ENCODE results near the gene COL9A2.

The COL9A2 gene

DNA sequence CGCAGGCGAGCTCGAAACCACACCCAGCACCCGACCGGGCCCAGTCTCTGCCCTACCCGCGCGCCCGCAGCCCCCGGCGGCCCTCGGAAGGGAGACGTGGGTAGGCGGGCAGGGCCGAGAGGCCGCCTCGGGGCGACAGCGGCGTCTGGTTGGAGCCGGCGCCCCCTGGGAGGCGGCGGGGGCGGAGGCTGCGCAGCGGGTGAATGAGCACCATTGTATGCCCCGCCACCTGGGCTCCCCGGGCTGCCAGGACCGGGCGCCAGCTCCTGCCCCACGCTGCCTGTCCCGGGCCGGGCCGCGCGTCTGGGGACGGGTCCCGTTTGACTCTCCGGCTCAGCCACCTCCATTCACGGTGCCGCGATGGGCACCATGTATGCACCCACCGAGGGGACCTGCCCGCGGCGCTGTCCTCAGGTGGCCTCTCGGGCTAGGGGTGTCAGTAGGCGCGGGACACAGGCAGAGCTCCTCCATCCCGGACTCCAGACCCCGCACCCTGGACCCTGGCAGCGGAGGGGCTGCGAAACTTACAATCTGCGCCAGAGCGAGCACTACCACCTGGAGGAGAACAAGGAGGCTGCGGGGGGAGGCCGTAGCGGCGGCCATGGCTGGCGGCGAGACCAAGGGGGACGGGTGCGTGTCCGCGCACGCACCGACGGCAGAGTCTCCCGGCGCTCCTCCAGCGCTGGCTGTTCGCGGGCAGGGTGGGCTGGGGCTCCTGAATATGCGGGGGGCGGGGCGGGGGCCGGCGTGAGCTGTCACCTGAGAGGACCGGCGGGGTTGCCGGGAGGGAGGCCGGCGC is at the start of gene COL9A2:
COL9A2 (minus strand) TSS at position 692 of the 799 bp plus-strand sequence; CDS start at position 603, 89 bp downstream.
- DNase-seq (ENCODE audit: low read depth, low spot score), result no peak
- no CpG with 5 or more reads among the region's 84 CpGs for WGBS (ENCODE audit: insufficient coverage, insufficient read length)
- no peaks in the 10 kb centered on the region; the same call in 1 of the 2 replicates for H3K4me1 ChIP-seq (ENCODE audit: control insufficient read depth, insufficient read depth, low read length)
- H3K36me3 ChIP-seq (ENCODE audit: control insufficient read depth, insufficient read depth, low read length), result no peaks in the 10 kb centered on the region
- no peak within 1 kb of the TSS for H3K27ac ChIP-seq (ENCODE audit: low read length)
- H3K4me3 ChIP-seq (ENCODE audit: low read length), result peak within 1 kb of the TSS; percentile 48; the same call in 1 of the 2 replicates
- H3K9me3 ChIP-seq (ENCODE audit: control insufficient read depth, insufficient read depth, low read length), result no peaks in the 10 kb centered on the region
- H3K27me3 ChIP-seq (ENCODE audit: control insufficient read depth, insufficient read depth, low read length), result peaks cover 27% of the 10 kb centered on the region

DNA sequence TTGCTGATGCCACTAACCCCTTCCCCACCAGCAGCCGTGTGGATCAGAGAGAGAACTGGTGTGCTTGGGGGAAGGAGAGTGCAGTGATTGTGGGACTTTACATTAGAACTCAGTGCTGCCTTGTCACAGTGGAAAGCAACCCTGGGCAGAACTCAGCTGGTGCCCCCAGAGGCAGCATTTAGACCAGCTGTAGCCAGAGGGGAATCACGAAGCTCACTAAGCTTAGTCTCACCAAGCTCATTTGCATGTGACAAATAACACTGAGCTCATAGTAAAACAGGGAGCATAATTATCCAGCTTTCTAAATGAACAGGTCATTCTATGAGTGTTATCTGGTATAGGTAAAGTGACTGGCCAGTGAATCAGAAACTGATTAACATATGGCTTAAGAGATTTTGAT is 46.6 kb upstream of the COL9A2 start:
- H3K27ac ChIP-seq (ENCODE audit: low read length), result no peak overlapping the region
- H3K4me3 ChIP-seq (ENCODE audit: low read length), result no peak overlapping the region
- H3K27me3 ChIP-seq (ENCODE audit: control insufficient read depth, insufficient read depth, low read length), result no peaks in the 10 kb centered on the region
- H3K36me3 ChIP-seq (ENCODE audit: control insufficient read depth, insufficient read depth, low read length), result no peaks in the 10 kb centered on the region
- no peaks in the 10 kb centered on the region for H3K4me1 ChIP-seq (ENCODE audit: control insufficient read depth, insufficient read depth, low read length)
- no peak for DNase-seq (ENCODE audit: low read depth, low spot score)
- H3K9me3 ChIP-seq (ENCODE audit: control insufficient read depth, insufficient read depth, low read length), result no peaks in the 10 kb centered on the region
- no CpG with 5 or more reads among the region's 2 CpGs for WGBS (ENCODE audit: insufficient coverage, insufficient read length)

DNA sequence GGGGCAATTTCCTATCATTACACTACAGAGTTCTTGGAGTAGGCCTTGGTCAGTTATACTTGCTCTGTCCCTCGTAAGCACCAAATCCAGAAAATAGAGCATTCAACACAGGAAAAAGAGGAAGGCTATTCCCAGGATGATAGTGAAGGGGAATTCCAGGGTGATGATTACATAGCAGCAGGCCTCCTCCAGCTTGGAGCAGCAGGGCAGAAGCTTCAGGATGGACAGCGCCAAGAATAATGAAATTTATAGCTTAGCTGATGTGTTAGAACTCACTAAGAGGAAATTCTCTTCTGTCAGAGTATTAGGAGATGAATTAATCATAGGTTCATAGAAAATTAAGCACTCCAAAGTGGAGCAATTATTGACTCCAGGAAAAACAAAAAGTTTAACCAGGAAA is 45.6 kb upstream of the COL9A2 start:
- H3K4me1 ChIP-seq (ENCODE audit: control insufficient read depth, insufficient read depth, low read length), result no peaks in the 10 kb centered on the region
- no peak overlapping the region for H3K27ac ChIP-seq (ENCODE audit: low read length)
- H3K4me3 ChIP-seq (ENCODE audit: low read length), result no peak overlapping the region
- H3K9me3 ChIP-seq (ENCODE audit: control insufficient read depth, insufficient read depth, low read length), result no peaks in the 10 kb centered on the region
- no peaks in the 10 kb centered on the region for H3K36me3 ChIP-seq (ENCODE audit: control insufficient read depth, insufficient read depth, low read length)
- no peaks in the 10 kb centered on the region for H3K27me3 ChIP-seq (ENCODE audit: control insufficient read depth, insufficient read depth, low read length)
- DNase-seq (ENCODE audit: low read depth, low spot score), result no peak
- no CpG with 5 or more reads among the region's 2 CpGs for WGBS (ENCODE audit: insufficient coverage, insufficient read length)

DNA sequence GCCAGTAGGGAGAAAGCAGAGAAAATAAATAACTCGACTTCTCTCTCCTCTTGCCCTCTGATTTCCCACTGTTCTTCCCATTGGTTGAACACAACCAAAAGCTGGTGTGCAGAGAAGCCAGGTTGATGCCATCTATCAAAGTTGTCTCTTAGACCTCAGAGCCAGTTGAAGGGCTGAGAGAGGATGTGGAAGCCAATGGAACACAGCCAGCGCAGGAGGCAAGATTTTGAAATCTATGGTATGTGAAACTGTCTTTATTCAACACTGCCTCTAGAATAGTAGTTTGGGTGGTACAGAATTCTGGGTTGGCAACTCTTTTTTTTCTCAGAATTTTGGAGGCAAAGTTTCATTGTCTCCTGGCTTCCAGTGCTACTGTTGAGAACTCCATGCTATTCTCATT is 45.1 kb upstream of the COL9A2 start:
- H3K9me3 ChIP-seq (ENCODE audit: control insufficient read depth, insufficient read depth, low read length), result no peaks in the 10 kb centered on the region
- WGBS (ENCODE audit: insufficient coverage, insufficient read length), result no CpG with 5 or more reads among the region's 2 CpGs
- no peaks in the 10 kb centered on the region for H3K27me3 ChIP-seq (ENCODE audit: control insufficient read depth, insufficient read depth, low read length)
- H3K4me3 ChIP-seq (ENCODE audit: low read length), result no peak overlapping the region
- H3K4me1 ChIP-seq (ENCODE audit: control insufficient read depth, insufficient read depth, low read length), result no peaks in the 10 kb centered on the region
- no peak for DNase-seq (ENCODE audit: low read depth, low spot score)
- H3K36me3 ChIP-seq (ENCODE audit: control insufficient read depth, insufficient read depth, low read length), result no peaks in the 10 kb centered on the region
- no peak overlapping the region for H3K27ac ChIP-seq (ENCODE audit: low read length)

GRCh38 chr1:40361637-40362036 is 44.6 kb upstream of the COL9A2 start:
- Histone ChIP-seq H3K36me3 (ENCODE audit: control insufficient read depth, insufficient read depth, low read length) (no peaks in the 10 kb centered on the region), H3K4me1 (ENCODE audit: control insufficient read depth, insufficient read depth, low read length) (no peaks in the 10 kb centered on the region), H3K27ac (ENCODE audit: low read length) (no peak overlapping the region), H3K4me3 (ENCODE audit: low read length) (no peak overlapping the region), H3K9me3 (ENCODE audit: control insufficient read depth, insufficient read depth, low read length) (no peaks in the 10 kb centered on the region), H3K27me3 (ENCODE audit: control insufficient read depth, insufficient read depth, low read length) (no peaks in the 10 kb centered on the region)
- DNase-seq (ENCODE audit: low read depth, low spot score), result no peak
- WGBS (ENCODE audit: insufficient coverage, insufficient read length), result no CpG with 5 or more reads among the region's 4 CpGs

GRCh38 chr1:40361201-40361600 is 44.1 kb upstream of the COL9A2 start:
- H3K9me3 ChIP-seq (ENCODE audit: control insufficient read depth, insufficient read depth, low read length), result no peaks in the 10 kb centered on the region
- no peak for DNase-seq (ENCODE audit: low read depth, low spot score)
- no peaks in the 10 kb centered on the region for H3K27me3 ChIP-seq (ENCODE audit: control insufficient read depth, insufficient read depth, low read length)
- no peak overlapping the region for H3K27ac ChIP-seq (ENCODE audit: low read length)
- no peak overlapping the region for H3K4me3 ChIP-seq (ENCODE audit: low read length)
- H3K4me1 ChIP-seq (ENCODE audit: control insufficient read depth, insufficient read depth, low read length), result no peaks in the 10 kb centered on the region
- H3K36me3 ChIP-seq (ENCODE audit: control insufficient read depth, insufficient read depth, low read length), result no peaks in the 10 kb centered on the region
- no CpG with 5 or more reads among the region's 1 CpG for WGBS (ENCODE audit: insufficient coverage, insufficient read length)

DNA sequence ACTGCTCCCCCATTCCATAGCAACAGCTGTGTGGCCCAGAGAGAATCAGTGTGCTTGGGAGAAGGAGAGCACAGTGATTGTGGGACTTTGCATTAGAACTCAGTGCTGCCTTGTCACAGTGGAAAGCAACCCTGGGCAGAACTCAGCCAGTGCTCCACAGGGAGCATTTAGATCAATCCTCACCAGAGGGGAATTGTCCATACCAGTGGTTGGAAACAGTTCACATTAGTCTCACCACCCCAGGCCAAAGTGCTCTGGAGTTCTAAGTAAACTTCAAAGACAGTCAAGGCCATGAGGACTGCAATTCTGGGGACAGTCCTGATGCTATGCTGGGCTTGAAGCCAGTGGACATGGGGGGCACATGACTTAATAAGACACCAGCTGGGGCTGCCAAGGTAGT is 43.5 kb upstream of the COL9A2 start:
- no peaks in the 10 kb centered on the region for H3K4me1 ChIP-seq (ENCODE audit: control insufficient read depth, insufficient read depth, low read length)
- no peak for DNase-seq (ENCODE audit: low read depth, low spot score)
- H3K27me3 ChIP-seq (ENCODE audit: control insufficient read depth, insufficient read depth, low read length), result no peaks in the 10 kb centered on the region
- no peaks in the 10 kb centered on the region for H3K36me3 ChIP-seq (ENCODE audit: control insufficient read depth, insufficient read depth, low read length)
- no peaks in the 10 kb centered on the region for H3K9me3 ChIP-seq (ENCODE audit: control insufficient read depth, insufficient read depth, low read length)
- no peak overlapping the region for H3K27ac ChIP-seq (ENCODE audit: low read length)
- no peak overlapping the region for H3K4me3 ChIP-seq (ENCODE audit: low read length)

DNA sequence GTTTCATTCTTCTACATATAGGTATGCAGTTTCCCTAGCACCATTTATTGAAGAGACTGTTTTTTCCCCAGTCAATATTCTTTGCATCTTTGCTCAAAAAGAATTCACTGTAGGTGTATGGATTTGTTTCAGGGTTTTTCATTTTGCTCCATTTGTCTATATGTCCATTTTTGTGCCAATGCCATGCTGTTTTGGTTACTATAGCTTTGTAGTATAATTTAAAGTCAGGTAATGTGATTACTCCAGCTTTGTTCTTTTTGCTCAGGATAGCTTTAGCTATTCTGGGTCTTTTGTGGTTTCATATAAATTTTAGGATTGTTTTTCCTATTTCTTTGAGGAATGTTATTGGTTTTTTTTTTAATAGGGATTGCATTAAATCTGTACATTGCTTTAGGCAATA is 40.5 kb upstream of the COL9A2 start:
- Histone ChIP-seq H3K4me3 (ENCODE audit: low read length) (no peak overlapping the region), H3K36me3 (ENCODE audit: control insufficient read depth, insufficient read depth, low read length) (no peaks in the 10 kb centered on the region), H3K4me1 (ENCODE audit: control insufficient read depth, insufficient read depth, low read length) (no peaks in the 10 kb centered on the region), H3K27ac (ENCODE audit: low read length) (no peak overlapping the region), H3K27me3 (ENCODE audit: control insufficient read depth, insufficient read depth, low read length) (no peaks in the 10 kb centered on the region), H3K9me3 (ENCODE audit: control insufficient read depth, insufficient read depth, low read length) (no peaks in the 10 kb centered on the region)
- no peak for DNase-seq (ENCODE audit: low read depth, low spot score)

DNA sequence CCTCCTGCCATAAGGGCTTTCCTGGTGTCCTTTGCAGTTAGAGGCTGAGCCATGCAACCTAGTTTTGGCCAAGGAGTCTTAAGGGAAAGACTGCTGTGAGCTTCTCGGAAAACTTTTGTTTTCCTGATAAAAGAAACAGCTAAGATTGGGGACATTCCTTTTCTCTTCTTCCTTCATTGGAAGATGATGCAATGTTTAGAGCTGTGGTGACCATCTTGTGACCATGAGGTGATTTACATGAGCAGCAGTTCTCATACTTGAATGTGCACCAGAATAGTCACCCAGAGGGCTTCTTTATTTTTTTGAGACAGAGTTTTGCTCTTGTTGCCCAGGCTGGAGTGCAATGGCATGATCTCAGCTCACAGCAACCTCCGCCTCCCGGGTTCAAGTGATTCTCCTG is 36.0 kb upstream of the COL9A2 start:
- Histone ChIP-seq H3K27me3 (ENCODE audit: control insufficient read depth, insufficient read depth, low read length) (no peaks in the 10 kb centered on the region), H3K27ac (ENCODE audit: low read length) (no peak overlapping the region), H3K9me3 (ENCODE audit: control insufficient read depth, insufficient read depth, low read length) (no peaks in the 10 kb centered on the region), H3K36me3 (ENCODE audit: control insufficient read depth, insufficient read depth, low read length) (no peaks in the 10 kb centered on the region), H3K4me1 (ENCODE audit: control insufficient read depth, insufficient read depth, low read length) (no peaks in the 10 kb centered on the region), H3K4me3 (ENCODE audit: low read length) (no peak overlapping the region)
- no CpG with 5 or more reads among the region's 3 CpGs for WGBS (ENCODE audit: insufficient coverage, insufficient read length)
- DNase-seq (ENCODE audit: low read depth, low spot score), result no peak

DNA sequence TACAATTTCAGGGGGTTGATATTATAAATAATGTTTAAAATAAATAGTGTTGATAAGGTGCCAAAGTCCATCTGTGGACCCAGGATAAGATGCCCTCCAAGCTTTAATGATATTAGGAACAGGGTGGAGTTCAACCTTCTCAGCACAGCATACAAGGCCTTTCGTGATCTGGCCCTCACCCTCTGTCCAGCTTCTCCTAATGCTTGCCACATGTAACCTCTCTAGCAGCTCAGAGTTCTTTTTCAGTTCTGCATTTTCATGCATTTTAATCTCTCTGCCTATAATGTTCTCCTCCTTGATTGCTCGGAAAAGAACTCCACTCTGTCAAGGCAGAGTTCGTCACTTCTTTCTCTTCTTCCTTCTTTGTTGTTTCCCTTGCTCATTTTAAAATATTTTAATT is 35.0 kb upstream of the COL9A2 start:
- WGBS (ENCODE audit: insufficient coverage, insufficient read length), result no CpG with 5 or more reads among the region's 3 CpGs
- no peaks in the 10 kb centered on the region for H3K4me1 ChIP-seq (ENCODE audit: control insufficient read depth, insufficient read depth, low read length)
- H3K36me3 ChIP-seq (ENCODE audit: control insufficient read depth, insufficient read depth, low read length), result no peaks in the 10 kb centered on the region
- no peaks in the 10 kb centered on the region for H3K27me3 ChIP-seq (ENCODE audit: control insufficient read depth, insufficient read depth, low read length)
- DNase-seq (ENCODE audit: low read depth, low spot score), result no peak
- H3K27ac ChIP-seq (ENCODE audit: low read length), result no peak overlapping the region
- H3K4me3 ChIP-seq (ENCODE audit: low read length), result no peak overlapping the region
- no peaks in the 10 kb centered on the region for H3K9me3 ChIP-seq (ENCODE audit: control insufficient read depth, insufficient read depth, low read length)

DNA sequence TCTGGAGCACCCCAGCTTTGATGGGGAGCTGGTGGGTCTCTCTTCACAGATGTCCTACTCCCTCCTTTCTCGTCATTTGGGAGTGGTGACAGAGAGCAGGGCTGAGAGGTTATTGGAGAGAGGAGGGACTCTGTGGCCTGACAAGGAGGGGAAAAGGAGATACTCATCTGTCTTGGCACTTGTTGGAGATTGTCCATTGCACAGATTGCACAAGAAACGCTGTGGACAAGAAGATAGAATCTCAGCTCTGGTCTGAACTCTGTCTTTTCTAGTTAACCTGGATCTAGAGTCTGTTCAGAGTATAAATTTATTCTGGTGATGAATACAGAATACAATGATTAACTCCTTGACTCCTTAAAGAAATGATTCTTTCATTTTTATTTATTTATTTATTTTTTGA is 34.0 kb upstream of the COL9A2 start:
- Histone ChIP-seq H3K9me3 (ENCODE audit: control insufficient read depth, insufficient read depth, low read length) (no peaks in the 10 kb centered on the region), H3K27ac (ENCODE audit: low read length) (no peak overlapping the region), H3K36me3 (ENCODE audit: control insufficient read depth, insufficient read depth, low read length) (no peaks in the 10 kb centered on the region), H3K4me1 (ENCODE audit: control insufficient read depth, insufficient read depth, low read length) (no peaks in the 10 kb centered on the region), H3K4me3 (ENCODE audit: low read length) (no peak overlapping the region), H3K27me3 (ENCODE audit: control insufficient read depth, insufficient read depth, low read length) (no peaks in the 10 kb centered on the region)
- WGBS (ENCODE audit: insufficient coverage, insufficient read length), result no CpG with 5 or more reads among the region's 2 CpGs
- DNase-seq (ENCODE audit: low read depth, low spot score), result no peak
